Activated CD8-positive, alpha-beta memory T cell treated with anti-CD3 and anti-CD28 coated beads for 1 hour (primary cell): Measurements from ENCODE around the gene KDM4B.
A peak's percentile ranks its signal among the peaks of the same experiment; 100 is the strongest.

Experiments used
- DNase-seq, 2 donors: peaks; one replicate each; pipeline ENCODE4 v3.0.0-alpha.2; 2020; ENCODE audit warnings: low read depth in 1 of 2; ENCODE audit errors: extremely low read depth in 1 of 2

Gene KDM4B

DNA sequence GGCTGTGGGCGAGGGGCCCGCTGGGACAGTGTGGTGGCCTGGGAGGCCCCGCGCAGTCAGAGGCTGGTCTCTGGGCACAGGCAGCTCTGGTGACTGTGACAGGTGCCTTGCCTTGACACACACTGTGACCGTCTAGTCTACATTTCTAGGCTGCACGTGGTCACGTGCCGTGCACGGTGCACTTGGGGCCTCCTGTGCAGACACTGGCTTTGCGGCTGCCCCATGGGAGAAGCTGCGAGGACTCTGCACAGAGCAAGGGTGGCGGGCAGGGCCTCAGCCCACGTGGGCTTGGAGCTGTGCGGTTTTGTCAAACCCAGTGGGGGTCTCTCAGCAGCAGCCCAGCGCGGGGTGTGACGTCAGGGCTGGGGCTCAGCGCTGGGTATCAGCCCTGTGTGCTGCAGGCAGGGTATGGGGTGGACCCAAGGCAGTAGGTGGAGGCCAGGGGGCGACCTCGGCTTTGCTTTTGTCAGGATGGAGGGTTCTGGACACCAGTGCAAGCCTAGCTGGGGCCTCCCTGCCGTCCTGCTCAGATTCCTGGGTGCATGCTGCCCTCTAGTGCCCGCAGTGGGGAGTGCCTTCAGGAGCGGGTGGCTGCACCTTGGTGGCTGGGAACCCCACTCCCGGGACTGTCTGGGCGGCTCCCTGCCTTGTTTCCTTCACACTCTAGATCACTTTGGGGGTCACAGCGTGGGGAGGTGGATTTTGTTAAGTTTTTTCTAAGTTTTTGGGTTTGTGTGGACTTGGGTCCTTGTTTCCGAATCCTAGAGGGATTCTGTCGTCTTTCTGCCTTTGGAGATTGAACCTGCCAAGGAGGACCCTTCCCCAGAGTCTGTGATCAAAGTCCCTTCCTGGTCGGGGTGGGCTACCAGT is 62.6 kb downstream of the KDM4B start:
- peak; percentile 47 to 67 for DNase-seq

GRCh38 chr19:5032101-5032967 is 63.4 kb downstream of the KDM4B start:
- DNase-seq, result no peak

DNA sequence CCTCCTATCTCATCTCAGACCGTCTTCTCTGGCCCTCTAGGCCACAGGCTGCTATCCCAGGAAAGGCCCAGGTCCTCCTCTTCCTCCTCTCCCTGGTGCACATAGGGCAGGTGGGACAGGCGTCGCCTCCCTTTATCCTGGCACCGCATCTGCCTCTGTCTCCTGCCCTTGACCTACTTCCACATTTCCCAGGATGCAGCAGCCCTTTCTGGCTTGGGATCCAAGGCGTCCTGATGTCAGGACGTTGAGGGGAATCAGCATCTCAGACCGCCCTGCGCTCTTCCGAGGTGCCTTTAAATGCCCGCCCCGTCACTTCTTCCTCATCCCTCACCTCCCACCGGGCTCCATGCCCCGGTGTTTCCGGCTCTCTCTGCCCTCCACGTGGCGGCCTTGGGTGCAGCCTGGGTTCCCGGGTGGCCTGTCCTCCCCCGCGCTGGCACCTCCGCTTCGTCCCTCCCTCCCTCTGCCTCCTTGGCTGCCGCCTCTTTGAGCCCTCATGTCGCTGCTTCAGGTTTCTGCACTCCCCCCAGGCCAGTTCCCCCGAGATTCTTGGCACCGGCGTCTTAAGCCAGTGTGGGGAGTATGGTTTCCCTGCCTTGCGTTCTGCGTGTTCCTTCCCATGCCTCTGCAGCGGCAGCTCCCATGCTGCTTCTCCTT is 66.3 kb downstream of the KDM4B start:
- no peak for DNase-seq

- no peak for DNase-seq
These were observed 67.1 kb downstream of the KDM4B start for GRCh38 chr19:5035793-5036697.

DNA sequence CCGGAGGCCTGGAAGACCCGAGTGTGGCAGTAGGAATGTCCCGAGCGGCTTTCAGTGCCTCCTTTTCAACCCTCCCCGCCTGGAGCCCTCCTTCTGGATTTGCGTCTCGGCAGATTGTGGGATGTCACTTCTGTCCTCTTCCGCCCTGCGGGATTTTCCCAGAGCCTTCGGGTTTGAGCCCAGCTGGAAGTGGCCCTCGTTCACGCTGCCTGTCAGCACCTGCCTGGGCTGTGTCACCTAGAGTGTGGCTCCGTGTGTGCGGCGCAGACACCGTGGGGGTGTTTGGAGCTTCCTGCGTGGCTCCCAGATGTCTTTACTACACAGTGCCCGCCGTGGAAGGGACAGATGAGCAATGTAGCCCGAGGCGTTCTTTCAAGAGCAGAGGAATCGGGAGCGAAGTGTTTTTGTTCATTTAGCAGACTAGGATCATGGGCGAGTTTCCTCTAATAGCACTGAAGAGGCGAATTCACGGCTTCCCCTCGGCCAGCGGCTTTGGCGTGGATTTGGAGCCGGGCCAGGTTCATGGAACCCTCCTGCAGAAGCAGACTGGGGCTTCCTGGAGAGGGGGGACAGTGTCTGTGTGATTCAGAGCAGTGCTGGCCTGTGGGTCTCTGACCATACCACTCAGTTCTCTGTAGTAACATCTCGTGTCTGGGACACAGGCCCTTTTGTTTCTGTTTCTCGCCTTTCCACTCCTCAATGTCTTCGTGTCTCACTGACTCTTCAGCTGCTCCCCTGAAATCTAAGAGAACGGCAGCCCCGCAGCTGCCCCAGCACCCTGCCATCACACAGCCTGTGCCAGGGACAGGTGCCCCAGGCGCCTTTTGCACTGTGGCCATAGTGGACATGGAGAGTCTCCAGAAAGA is 68.0 kb downstream of the KDM4B start:
- DNase-seq, result no peak

DNA sequence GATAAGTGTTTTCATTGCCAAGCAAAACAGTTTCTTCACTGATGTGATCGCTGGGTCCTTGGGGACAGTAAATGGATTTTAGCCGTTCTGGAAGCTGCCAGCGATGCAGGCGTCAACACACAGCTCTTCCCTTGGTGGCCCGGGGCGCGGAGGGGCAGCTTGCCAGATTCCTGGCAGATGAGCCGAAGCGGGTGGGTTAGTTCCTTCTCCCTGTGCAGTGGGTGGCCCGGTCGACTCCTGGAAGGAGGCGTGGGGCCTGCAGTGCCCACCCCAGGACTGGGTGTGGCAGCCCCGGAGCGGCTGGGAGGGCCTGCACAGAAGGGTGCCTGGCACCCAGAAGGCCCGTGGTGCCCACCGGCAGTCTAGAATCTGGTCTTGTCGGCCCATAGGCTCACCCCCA is 69.0 kb downstream of the KDM4B start:
- DNase-seq, result no peak

- DNase-seq, result no peak
These were observed 69.8 kb downstream of the KDM4B start for GRCh38 chr19:5038631-5039271.

GRCh38 chr19:5039642-5040543 is 71.0 kb downstream of the KDM4B start:
- DNase-seq, result no peak

GRCh38 chr19:5040544-5041167 is 71.7 kb downstream of the KDM4B start:
- DNase-seq, result no peak

GRCh38 chr19:5041168-5041912 is 72.4 kb downstream of the KDM4B start:
- DNase-seq, result no peak

DNA sequence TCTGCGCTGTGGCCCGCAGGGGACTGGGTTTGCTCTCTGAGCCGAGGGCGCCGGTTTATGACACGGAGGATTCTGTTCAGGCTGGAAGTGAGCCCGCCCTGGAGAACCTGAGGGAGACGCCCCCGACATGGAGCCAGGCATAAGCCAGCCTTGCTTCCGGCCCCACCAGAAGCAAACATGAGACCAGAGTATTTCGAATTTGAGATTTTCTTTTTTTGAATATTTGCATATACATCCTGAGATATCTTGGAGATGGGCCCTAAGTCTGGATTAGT is 72.9 kb downstream of the KDM4B start:
- no peak for DNase-seq

GRCh38 chr19:5042556-5042955 is 73.6 kb downstream of the KDM4B start:
- DNase-seq, result no peak

DNA sequence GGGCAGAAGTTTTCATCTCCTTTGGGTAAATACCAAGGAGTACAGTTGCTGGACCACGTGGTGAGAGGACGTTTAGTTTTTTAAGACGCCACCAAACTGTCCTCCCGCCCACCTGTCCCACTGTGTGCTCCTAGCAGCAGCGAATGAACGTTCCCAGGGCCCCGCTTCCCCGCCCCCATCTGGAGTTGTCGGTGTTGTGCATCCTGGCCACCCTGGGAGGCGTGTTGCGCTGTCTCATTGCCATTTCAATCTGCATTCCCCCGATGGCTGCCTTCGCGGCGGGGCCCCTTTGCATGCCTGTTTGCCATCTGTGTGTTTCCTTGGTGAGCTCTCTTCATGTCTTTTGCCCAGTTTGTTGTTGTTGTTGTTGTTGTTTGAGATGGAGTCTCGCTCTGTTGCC is 76.1 kb downstream of the KDM4B start:
- no peak for DNase-seq

GRCh38 chr19:5045956-5046338 is 77.0 kb downstream of the KDM4B start:
- no peak for DNase-seq

- DNase-seq, result no peak
These were observed 77.6 kb downstream of the KDM4B start for GRCh38 chr19:5046339-5047039.

GRCh38 chr19:5047251-5047935 is 78.5 kb downstream of the KDM4B start:
- DNase-seq, result no peak
